Gastrocnemius medialis (tissue), 4 donors: ENCODE results near the gene TTYH3. TPM values are rescaled to one million over a fixed set of nuclear protein-coding genes. Genes with fewer than 3 reads are reported as not detected.

ENCODE experiments used
- ATAC-seq, 2 donors: fragments of 150-250 bp; one replicate each; pipeline ENCODE4 v1.9.1; 2016
- DNase-seq, 2 donors: peaks; one replicate each; pipeline ENCODE4 v3.0.0-alpha.2; 2019
- H3K27ac ChIP-seq, 4 donors: fragments of 200-600 bp; sonication (generic); 1 replicate in 1 of 4; 2 replicates in 3 of 4; pipeline ENCODE4 v1.5.1; 2016 to 2018; ENCODE audit warnings: mild to moderate bottlenecking in 2 of 4, moderate library complexity in 1 of 4
- H3K27me3 ChIP-seq, 3 donors: fragments of 200-600 bp; sonication (generic) in 2 of 3; 1 replicate in 1 of 3; 2 replicates in 2 of 3; pipeline versions ENCODE4 v1.5.1 to v1.6.0; 2016 to 2019; ENCODE audit warnings: mild to moderate bottlenecking in 1 of 3, moderate library complexity in 1 of 3
- H3K36me3 ChIP-seq, 2 donors: fragments of 200-600 bp; sonication (generic) in 1 of 2; one replicate each; pipeline ENCODE4 v1.5.1; 2017 to 2018
- H3K4me1 ChIP-seq, 2 donors: fragments of 200-600 bp; sonication (generic) in 1 of 2; one replicate each; pipeline ENCODE4 v1.5.1; 2016 to 2017; ENCODE audit warnings: mild to moderate bottlenecking in 2 of 2
- H3K4me3 ChIP-seq, 4 donors: fragments of 200-600 bp; sonication (generic) in 3 of 4; 1 replicate in 1 of 4; 2 replicates in 3 of 4; pipeline ENCODE4 v1.5.1; 2016 to 2019; ENCODE audit warnings: mild to moderate bottlenecking in 2 of 4
- H3K9me3 ChIP-seq, 3 donors: fragments of 200-600 bp; sonication (generic) in 2 of 3; 1 replicate in 1 of 3; 2 replicates in 2 of 3; pipeline ENCODE4 v1.5.1; 2016 to 2019
- CTCF ChIP-seq, 5 experiments: fragments of 450-650 bp in 3 of 5; fragments of 200-600 bp in 2 of 5; sonication (generic) in 2 of 5; IDR thresholded peaks in 4 of 5; conservative IDR thresholded peaks in 1 of 5; 1 replicate in 4 of 5; 2 replicates in 1 of 5; pipeline ENCODE4 v1.5.1; 2016 to 2019; ENCODE audit warnings: antibody characterized with exemption in 5 of 5, mild to moderate bottlenecking in 3 of 5, moderate library complexity in 3 of 5
- POLR2A ChIP-seq, 2 donors: fragments of 450-650 bp; IDR thresholded peaks; one replicate each; pipeline ENCODE4 v1.6.1; 2017; ENCODE audit warnings: antibody characterized with exemption in 2 of 2, mild to moderate bottlenecking in 2 of 2, moderate library complexity in 2 of 2
- in situ Hi-C, 4 donors: fragments of 200-750 bp; cut with MboI; loops; one replicate each; pipeline versions ENCODE4 v1.15.0 to v1.8.0; 2017; ENCODE audit warnings: low sequenced_read_pairs in 4 of 4
- intact Hi-C: fragments of 100-400 bp; cut with DNase I; formaldehyde crosslinking; loops from one replicate; pipeline ENCODE4 v1.15.1; 2023; ENCODE audit warnings: low total_unique reads
- total RNA-seq, 4 donors: library from RNA; depleted of rRNA; stranded (reverse); fragments of >200 nt; gene quantifications; one replicate each; pipeline versions ENCODE4 v1.1.0 to v1.2.3, GENCODE V29; 2016

The TTYH3 gene
- total RNA-seq, 4 donors from 2014 or later = 2.9 to 14.8 (median 5.2) TPM

- in situ Hi-C loops (loop anchor here (10.0 to 25.0 kb wide), 3 partner anchors 120 to 230 kb away; no protein-coding TSS in a partner anchor), intact Hi-C loops (loop anchor here (5.0 kb wide), 1 partner anchor 207 kb away; the partner anchor contains the start of gene GRIFIN)
- no peak for TF ChIP-seq CTCF (IDR thresholded peaks at IDR 0.05 in 4 of 5, conservative IDR thresholded peaks at IDR 0.05 in 1 of 5)
- TF ChIP-seq POLR2A (IDR thresholded peaks at IDR 0.05) = no peak
- peaks cover 5 to 6% of the 10 kb centered on the region in 2 donors for H3K4me1 ChIP-seq
- H3K4me3 ChIP-seq = no peak overlapping the region
- H3K27ac ChIP-seq = no peak overlapping the region
- H3K27me3 ChIP-seq = peaks cover 49 to 60% (median 55%) of the 10 kb centered on the region in 3 donors
- no peak for DNase-seq
- no peak for ATAC-seq
- no peaks in the 10 kb centered on the region for H3K9me3 ChIP-seq
- no peaks in the 10 kb centered on the region for H3K36me3 ChIP-seq
Observed at GRCh38 chr7:2684501-2684900, 52.7 kb downstream of the TTYH3 start.

- H3K36me3 ChIP-seq = no peaks in the 10 kb centered on the region
- ATAC-seq = no peak
- no peak overlapping the region for H3K27ac ChIP-seq
- H3K4me3 ChIP-seq = no peak overlapping the region
- H3K9me3 ChIP-seq = no peaks in the 10 kb centered on the region
- DNase-seq = no peak
- in situ Hi-C loops = loop anchor here (10.0 to 25.0 kb wide), 3 partner anchors 121 to 231 kb away; no protein-coding TSS in a partner anchor
- H3K4me1 ChIP-seq = peaks cover 5 to 6% of the 10 kb centered on the region in 2 donors
- intact Hi-C loops = no loop called here
- peaks cover 46 to 55% (median 50%) of the 10 kb centered on the region in 3 donors for H3K27me3 ChIP-seq
- TF ChIP-seq POLR2A (IDR thresholded peaks at IDR 0.05) (no peak), CTCF (IDR thresholded peaks at IDR 0.05 in 4 of 5, conservative IDR thresholded peaks at IDR 0.05 in 1 of 5) (no peak)
Observed at GRCh38 chr7:2686101-2686500, 54.3 kb downstream of the TTYH3 start.

- in situ Hi-C loops = loop anchor here (10.0 to 25.0 kb wide), 3 partner anchors 123 to 233 kb away; no protein-coding TSS in a partner anchor
- TF ChIP-seq CTCF (IDR thresholded peaks at IDR 0.05 in 4 of 5, conservative IDR thresholded peaks at IDR 0.05 in 1 of 5) (no peak), POLR2A (IDR thresholded peaks at IDR 0.05) (no peak)
- ATAC-seq (no peak), DNase-seq (no peak)
- no peak overlapping the region for H3K27ac ChIP-seq
- H3K9me3 ChIP-seq = no peaks in the 10 kb centered on the region
- H3K27me3 ChIP-seq = peaks cover 41 to 54% (median 49%) of the 10 kb centered on the region in 3 donors
- no peaks in the 10 kb centered on the region for H3K36me3 ChIP-seq
- H3K4me1 ChIP-seq = peaks cover 5 to 6% of the 10 kb centered on the region in 2 donors
- H3K4me3 ChIP-seq = peak overlapping the region in 1 of 4 donors; percentile 38
- intact Hi-C loops = no loop called here
Observed at GRCh38 chr7:2687338-2687869, 55.6 kb downstream of the TTYH3 start.

- no peak within 1 kb of the TSS for H3K27ac ChIP-seq
- no peaks in the 10 kb centered on the region for H3K36me3 ChIP-seq
- in situ Hi-C loops (loop anchor here (10.0 to 25.0 kb wide), 3 partner anchors 123 to 233 kb away; no protein-coding TSS in a partner anchor), intact Hi-C loops (no loop called here)
- no peaks in the 10 kb centered on the region for H3K9me3 ChIP-seq
- H3K4me1 ChIP-seq = peaks cover 5 to 6% of the 10 kb centered on the region in 2 donors
- H3K4me3 ChIP-seq = peak within 1 kb of the TSS in 2 of 4 donors; percentile 21 to 38
- no peak for ATAC-seq
- peaks cover 39 to 49% (median 45%) of the 10 kb centered on the region in 3 donors for H3K27me3 ChIP-seq
- no peak for TF ChIP-seq POLR2A (IDR thresholded peaks at IDR 0.05)
- no peak for TF ChIP-seq CTCF (IDR thresholded peaks at IDR 0.05 in 4 of 5, conservative IDR thresholded peaks at IDR 0.05 in 1 of 5)
- no peak for DNase-seq
Observed at GRCh38 chr7:2687881-2688318, 56.1 kb downstream of the TTYH3 start, which contains the start of gene AMZ1. Gene AMZ1, plus strand, starts transcription at chr7:2688202. Its CDS starts 12,250 bp downstream, at chr7:2700452.
